Liver (tissue), 3 donors: ENCODE measurements around the gene MSLN.

Source experiments
- CTCF ChIP-seq: fragments of 150-350 bp; IDR thresholded peaks from 2 replicates; pipeline ENCODE4 v1.5.1; 2017; ENCODE audit warnings: improper control_type of control experiment, low read depth, low read length; ENCODE audit not compliant: missing input control
- FOXA1 ChIP-seq: IDR thresholded peaks from 2 replicates; pipeline ENCODE4 v1.6.1; 2016; ENCODE audit warnings: antibody characterized with exemption
- GABPA ChIP-seq, 2 donors: IDR thresholded peaks in 1 of 2; conservative IDR thresholded peaks in 1 of 2; 2 replicates each; pipeline ENCODE4 v1.6.1; 2016; ENCODE audit warnings: antibody characterized with exemption in 2 of 2, mild to moderate bottlenecking in 1 of 2, moderate library complexity in 1 of 2
- JUND ChIP-seq, 2 donors: IDR thresholded peaks; 2 replicates each; pipeline ENCODE4 v1.6.1; 2016; ENCODE audit warnings: antibody characterized with exemption in 2 of 2
- NR2F2 ChIP-seq: IDR thresholded peaks from 2 replicates; pipeline ENCODE4 v1.6.1; 2016; ENCODE audit warnings: antibody characterized with exemption
- RAD21 ChIP-seq, 2 donors: IDR thresholded peaks; 2 replicates each; pipeline ENCODE4 v1.6.1; 2016; ENCODE audit warnings: antibody characterized with exemption in 2 of 2, mild to moderate bottlenecking in 2 of 2
- REST ChIP-seq: IDR thresholded peaks from 2 replicates; pipeline ENCODE4 v1.6.1; 2016; ENCODE audit warnings: antibody characterized with exemption, mild to moderate bottlenecking
- RXRA ChIP-seq, 2 donors: IDR thresholded peaks; 2 replicates each; pipeline ENCODE4 v1.6.1; 2017 to 2018; ENCODE audit warnings: antibody characterized with exemption in 2 of 2, mild to moderate bottlenecking in 1 of 2
- TAF1 ChIP-seq: conservative IDR thresholded peaks from 2 replicates; pipeline ENCODE4 v1.6.1; 2016; ENCODE audit warnings: antibody characterized with exemption, mild to moderate bottlenecking
- YY1 ChIP-seq: IDR thresholded peaks from 2 replicates; pipeline ENCODE4 v1.6.1; 2016; ENCODE audit warnings: antibody characterized with exemption, mild to moderate bottlenecking
- ZBTB33 ChIP-seq: IDR thresholded peaks from 2 replicates; pipeline ENCODE4 v1.6.1; 2016; ENCODE audit warnings: antibody characterized with exemption
- donor health status: healthy.
- donor health status: healthy.

GRCh38 chr16:719815-720446 is 40.6 kb upstream of the MSLN start:
- no peak for TF ChIP-seq NR2F2
- TF ChIP-seq CTCF, result no peak
- TF ChIP-seq TAF1, result no peak
- TF ChIP-seq FOXA1, result no peak
- no peak for TF ChIP-seq RXRA (IDR thresholded peaks at IDR 0.05)
- TF ChIP-seq JUND (IDR thresholded peaks at IDR 0.05), result no peak
- no peak for TF ChIP-seq RAD21 (IDR thresholded peaks at IDR 0.05)
- no peak for TF ChIP-seq ZBTB33
- TF ChIP-seq YY1, result no peak
- no peak for TF ChIP-seq GABPA (IDR thresholded peaks at IDR 0.05 in 1 of 2, conservative IDR thresholded peaks at IDR 0.05 in 1 of 2)
- TF ChIP-seq REST, result no peak
